Memory B cell (primary cell): ENCODE data around the gene GTF3C5.
"Not testable (repeated sequence)": the region's sequence is repeated elsewhere in the genome, so short reads cannot be mapped to it uniquely, and the experiment has no call there.

ENCODE experiments used
- ATAC-seq: fragments of 150-1000 bp; cut with Tn5 transposase; 2 replicates; pipeline ENCODE4 v1.10.0; 2021; ENCODE audit warnings: low read depth, mild to moderate bottlenecking, moderate library complexity
- DNase-seq, 2 donors: peaks; one replicate each; pipeline ENCODE4 v3.0.0; 2022; ENCODE audit warnings: low spot score in 2 of 2
- H3K27ac Mint-ChIP-seq: one replicate; pipeline ENCODE4 v1.8.0; 2022; ENCODE audit warnings: mild to moderate bottlenecking, moderate library complexity, mixed read lengths
- H3K27me3 Mint-ChIP-seq: one replicate; pipeline ENCODE4 v1.8.0; 2022; ENCODE audit warnings: mixed read lengths
- H3K36me3 Mint-ChIP-seq: one replicate; pipeline ENCODE4 v1.8.0; 2022; ENCODE audit warnings: mild to moderate bottlenecking, mixed read lengths
- H3K4me1 Mint-ChIP-seq: one replicate; pipeline ENCODE4 v1.8.0; 2022; ENCODE audit warnings: mixed read lengths
- H3K4me3 Mint-ChIP-seq: one replicate; pipeline ENCODE4 v1.8.0; 2022; ENCODE audit warnings: mild to moderate bottlenecking, moderate library complexity, mixed read lengths
- H3K9me3 Mint-ChIP-seq: one replicate; pipeline ENCODE4 v1.8.0; 2022; ENCODE audit warnings: mixed read lengths

GTF3C5 gene

DNA sequence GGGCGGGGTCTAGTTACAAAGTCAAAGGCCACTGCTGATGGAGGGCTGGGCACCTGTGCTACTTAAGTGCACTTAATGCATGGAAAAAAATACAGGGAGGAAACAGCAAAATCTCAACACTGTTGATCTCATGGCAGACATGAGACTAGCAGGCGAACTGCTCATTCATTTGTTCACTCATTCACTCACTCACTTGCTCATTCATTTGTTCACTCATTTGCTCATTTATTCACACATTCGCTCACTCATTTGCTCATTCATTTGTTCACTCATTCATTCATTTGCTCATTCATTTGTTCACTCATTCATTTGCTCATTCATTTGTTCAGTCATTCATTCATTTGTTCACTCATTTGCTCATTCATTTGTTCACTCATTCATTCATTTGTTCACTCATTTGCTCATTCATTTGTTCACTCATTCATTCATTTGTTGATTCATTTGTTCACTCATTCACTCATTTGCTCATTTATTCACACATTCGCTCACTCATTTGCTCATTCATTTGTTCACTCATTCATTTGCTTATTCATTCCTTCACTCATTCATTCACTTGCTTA, 40.7 kb upstream of the GTF3C5 start:
- DNase-seq, H3K9me3 Mint-ChIP-seq: not testable (repeated sequence)
- peaks cover 38% of the 10 kb centered on the region for H3K27me3 Mint-ChIP-seq

DNA sequence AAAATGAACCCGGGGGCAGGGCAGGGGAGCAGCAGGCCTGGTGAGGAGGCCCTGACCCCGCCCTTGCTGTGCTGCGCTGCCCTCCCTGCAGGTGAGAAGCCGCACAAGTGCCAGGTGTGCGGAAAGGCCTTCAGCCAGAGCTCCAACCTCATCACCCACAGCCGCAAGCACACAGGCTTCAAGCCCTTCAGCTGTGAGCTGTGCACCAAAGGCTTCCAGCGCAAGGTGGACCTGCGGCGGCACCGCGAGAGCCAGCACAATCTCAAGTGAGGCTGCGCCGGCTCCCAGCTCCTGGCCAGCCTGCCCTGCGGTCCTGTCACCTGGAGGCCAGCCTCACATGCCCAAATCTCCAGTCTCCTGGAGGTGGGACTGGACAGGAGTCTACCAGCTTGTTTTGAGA, 40.0 kb upstream of the GTF3C5 start:
- Mint-ChIP-seq H3K27ac (no peak overlapping the region), H3K9me3 (peaks cover 2% of the 10 kb centered on the region), H3K27me3 (peaks cover 37% of the 10 kb centered on the region), H3K36me3 (no peaks in the 10 kb centered on the region), H3K4me1 (peaks cover 11% of the 10 kb centered on the region), H3K4me3 (no peak overlapping the region)
- ATAC-seq (no peak), DNase-seq (no peak)

More for the DNA sequence above, 40.7 kb upstream of the GTF3C5 start:
- not testable (repeated sequence) for H3K36me3 Mint-ChIP-seq, H3K4me3 Mint-ChIP-seq, H3K27ac Mint-ChIP-seq
- ATAC-seq = peak; percentile 65
- peaks cover 11% of the 10 kb centered on the region for H3K4me1 Mint-ChIP-seq

DNA sequence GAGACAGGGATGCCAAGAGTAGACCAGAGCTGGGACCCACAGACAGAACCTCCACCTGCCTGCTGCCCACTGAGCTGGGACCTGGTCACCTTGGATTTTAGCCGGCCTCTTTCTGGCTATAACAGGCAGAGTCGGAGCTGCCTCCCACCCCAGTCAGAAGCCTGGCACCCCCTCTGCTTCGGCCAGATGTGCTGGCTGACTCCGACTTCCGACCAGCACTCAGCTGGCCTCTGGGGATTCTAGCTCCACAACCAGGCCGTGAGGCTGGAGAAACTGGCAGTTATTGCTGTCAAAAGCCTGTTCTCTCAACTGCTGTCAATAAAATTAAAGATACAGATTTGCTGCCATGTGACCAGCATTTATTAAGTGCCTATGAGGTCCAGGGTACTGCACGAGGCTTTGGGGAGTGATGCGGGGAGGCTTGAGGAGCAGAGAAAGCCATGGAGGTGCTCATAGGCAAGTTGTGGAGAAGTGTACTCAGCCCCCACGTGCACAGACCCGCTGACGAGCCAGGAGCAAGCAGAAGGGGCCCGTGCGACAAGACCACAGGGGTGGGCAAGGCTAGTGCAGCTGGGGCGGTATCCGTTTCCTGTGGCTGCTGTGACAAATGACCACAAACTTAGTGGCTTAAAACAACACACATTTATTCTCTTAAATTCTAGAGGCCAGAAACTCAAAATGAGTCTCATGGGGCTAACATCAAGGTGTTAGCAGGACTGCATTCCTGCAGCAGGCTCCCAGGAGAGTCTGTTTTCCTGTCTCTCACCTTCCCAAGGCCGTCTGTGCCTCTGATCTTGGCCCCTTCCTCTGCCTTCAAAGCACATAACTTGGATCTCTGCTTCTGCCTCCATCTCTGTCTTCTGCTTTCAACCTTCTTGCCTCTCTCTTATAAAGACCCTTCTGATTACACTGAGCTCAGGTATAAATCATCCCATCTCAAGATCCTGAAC, 39.2 kb upstream of the GTF3C5 start:
- ATAC-seq (peak; percentile 18), DNase-seq (no peak)
- Mint-ChIP-seq H3K4me3 (no peak overlapping the region), H3K9me3 (peaks cover 2% of the 10 kb centered on the region), H3K27me3 (peaks cover 35% of the 10 kb centered on the region), H3K4me1 (peaks cover 11% of the 10 kb centered on the region), H3K27ac (no peak overlapping the region), H3K36me3 (no peaks in the 10 kb centered on the region)

DNA sequence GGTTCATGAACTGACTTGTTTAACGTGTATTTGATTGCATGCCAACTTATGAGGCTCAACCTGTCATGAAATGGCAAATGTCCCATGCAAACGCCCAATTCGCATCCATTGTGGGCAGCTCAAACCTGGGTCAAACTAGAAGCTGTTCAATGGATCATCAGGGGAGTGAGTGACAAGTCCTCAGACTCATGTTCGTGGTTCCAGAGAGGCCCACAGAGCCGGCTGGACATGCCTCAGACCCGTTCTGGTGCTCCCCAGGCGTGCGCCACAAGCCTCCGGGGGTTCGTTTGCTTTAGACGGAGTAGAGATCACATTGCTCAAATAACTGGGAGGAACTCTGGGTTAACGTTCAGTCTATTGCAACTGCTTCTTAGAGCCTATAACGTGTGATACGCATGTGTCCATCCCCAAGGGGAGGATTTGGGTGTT, 37.3 kb upstream of the GTF3C5 start:
- H3K4me3 Mint-ChIP-seq = no peak overlapping the region
- H3K27ac Mint-ChIP-seq = no peak overlapping the region
- H3K4me1 Mint-ChIP-seq = peaks cover 11% of the 10 kb centered on the region
- DNase-seq (no peak), ATAC-seq (no peak)
- no peaks in the 10 kb centered on the region for H3K36me3 Mint-ChIP-seq
- H3K27me3 Mint-ChIP-seq = peaks cover 31% of the 10 kb centered on the region
- H3K9me3 Mint-ChIP-seq = peaks cover 2% of the 10 kb centered on the region

DNA sequence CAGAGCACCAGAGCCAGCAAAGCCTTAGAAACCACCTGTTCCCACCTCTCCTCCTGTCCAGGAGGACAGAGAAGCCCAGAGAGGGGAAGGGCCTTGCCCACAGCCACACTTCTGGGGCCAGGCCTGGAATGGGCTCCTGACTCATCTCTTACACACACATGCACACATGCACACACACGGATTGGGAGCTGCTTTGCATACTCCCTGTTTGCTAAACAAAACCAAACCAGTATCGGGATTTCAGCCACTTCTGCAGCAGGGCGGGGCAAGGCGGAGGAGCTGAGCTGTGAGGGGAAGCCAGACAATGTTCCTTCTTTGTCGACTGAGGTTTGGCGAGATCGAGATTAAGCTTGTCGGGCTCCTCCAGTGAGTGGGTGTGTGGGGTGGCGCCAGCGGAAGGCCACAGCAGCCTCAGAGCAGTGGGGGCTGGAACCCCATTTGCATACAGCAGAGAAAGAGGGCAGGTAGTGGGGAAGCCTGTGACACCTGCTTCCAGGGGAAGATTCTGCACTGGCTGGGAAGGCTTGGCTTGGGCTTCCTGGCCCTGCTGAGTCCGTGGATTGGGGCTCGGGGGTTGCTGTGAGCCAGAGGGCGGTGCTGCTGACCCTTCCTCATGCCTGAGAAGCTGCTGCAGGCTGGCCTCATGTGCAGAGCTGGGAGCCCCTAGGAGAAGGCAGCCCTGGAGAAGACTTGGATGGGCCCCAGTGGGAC, 36.2 kb upstream of the GTF3C5 start:
- Mint-ChIP-seq H3K9me3 (peaks cover 2% of the 10 kb centered on the region), H3K4me3 (no peak overlapping the region), H3K27ac (no peak overlapping the region), H3K4me1 (peaks cover 11% of the 10 kb centered on the region), H3K36me3 (no peaks in the 10 kb centered on the region), H3K27me3 (peaks cover 31% of the 10 kb centered on the region)
- ATAC-seq (peak; percentile 66), DNase-seq (no peak)

DNA sequence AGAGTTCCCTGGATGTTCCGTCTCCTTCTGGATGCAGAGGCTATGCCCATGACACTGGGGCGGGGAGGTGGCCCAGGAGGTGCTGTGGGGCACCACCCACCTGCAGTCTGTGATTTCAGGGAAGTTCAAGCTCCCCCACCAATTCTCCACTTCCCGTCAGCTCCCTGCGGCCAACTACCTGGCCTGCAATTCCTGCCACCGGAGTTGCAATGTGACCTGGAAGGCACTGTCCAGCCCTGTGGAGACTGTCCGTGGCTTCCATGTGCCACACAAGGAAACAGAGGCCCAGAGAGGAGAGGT, 35.7 kb upstream of the GTF3C5 start:
- H3K4me3 Mint-ChIP-seq = no peak overlapping the region
- H3K9me3 Mint-ChIP-seq = peaks cover 2% of the 10 kb centered on the region
- peaks cover 11% of the 10 kb centered on the region for H3K4me1 Mint-ChIP-seq
- H3K27ac Mint-ChIP-seq = no peak overlapping the region
- H3K27me3 Mint-ChIP-seq = peaks cover 31% of the 10 kb centered on the region
- no peak for DNase-seq
- no peak for ATAC-seq
- H3K36me3 Mint-ChIP-seq = no peaks in the 10 kb centered on the region

DNA sequence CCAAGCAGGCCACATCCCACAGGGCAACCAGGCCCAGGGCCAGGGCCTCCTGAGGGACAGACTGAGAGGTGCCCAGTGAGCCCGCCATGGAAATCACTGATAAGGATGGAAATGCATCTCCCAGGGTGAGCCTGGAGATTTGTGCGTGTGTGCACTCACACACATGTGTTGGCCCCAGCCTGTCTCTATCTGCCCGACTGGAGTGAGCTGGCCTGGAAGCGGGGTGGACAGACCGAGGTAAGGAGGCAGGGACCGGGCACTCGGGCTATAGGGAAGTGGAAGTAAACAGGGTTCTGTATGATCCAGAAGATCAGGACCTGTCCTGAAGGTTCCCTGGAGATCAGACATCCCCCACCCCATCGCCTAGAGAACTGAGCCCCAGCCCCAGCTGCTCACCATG, 34.9 kb upstream of the GTF3C5 start:
- ATAC-seq (no peak), DNase-seq (no peak)
- H3K4me3 Mint-ChIP-seq = no peak overlapping the region
- peaks cover 11% of the 10 kb centered on the region for H3K4me1 Mint-ChIP-seq
- no peaks in the 10 kb centered on the region for H3K9me3 Mint-ChIP-seq
- H3K27ac Mint-ChIP-seq = no peak overlapping the region
- H3K36me3 Mint-ChIP-seq = no peaks in the 10 kb centered on the region
- peaks cover 29% of the 10 kb centered on the region for H3K27me3 Mint-ChIP-seq

DNA sequence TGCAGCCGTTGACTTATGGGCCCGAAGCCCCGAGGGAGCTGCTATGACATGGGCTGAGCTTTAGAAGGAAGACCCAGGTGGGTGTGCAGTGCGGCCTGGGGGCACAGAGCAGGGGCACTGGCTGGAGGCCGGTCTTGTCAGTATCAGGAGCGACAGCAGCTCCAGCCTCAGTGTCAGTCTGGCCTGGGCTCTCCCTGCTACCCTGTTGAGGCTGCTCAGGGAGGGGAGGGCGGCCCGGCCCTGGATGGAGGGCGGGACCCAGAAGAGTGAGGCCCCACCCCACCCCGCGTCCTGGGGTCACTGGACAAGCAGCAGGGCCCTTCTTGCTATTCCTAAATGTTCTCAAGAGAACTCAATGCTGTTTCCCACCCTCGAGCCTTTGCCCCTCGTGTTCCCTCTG, 34.3 kb upstream of the GTF3C5 start:
- Mint-ChIP-seq H3K36me3 (no peaks in the 10 kb centered on the region), H3K4me1 (peaks cover 10% of the 10 kb centered on the region), H3K9me3 (no peaks in the 10 kb centered on the region), H3K27ac (no peak overlapping the region), H3K27me3 (peaks cover 27% of the 10 kb centered on the region), H3K4me3 (no peak overlapping the region)
- DNase-seq (no peak), ATAC-seq (no peak)

DNA sequence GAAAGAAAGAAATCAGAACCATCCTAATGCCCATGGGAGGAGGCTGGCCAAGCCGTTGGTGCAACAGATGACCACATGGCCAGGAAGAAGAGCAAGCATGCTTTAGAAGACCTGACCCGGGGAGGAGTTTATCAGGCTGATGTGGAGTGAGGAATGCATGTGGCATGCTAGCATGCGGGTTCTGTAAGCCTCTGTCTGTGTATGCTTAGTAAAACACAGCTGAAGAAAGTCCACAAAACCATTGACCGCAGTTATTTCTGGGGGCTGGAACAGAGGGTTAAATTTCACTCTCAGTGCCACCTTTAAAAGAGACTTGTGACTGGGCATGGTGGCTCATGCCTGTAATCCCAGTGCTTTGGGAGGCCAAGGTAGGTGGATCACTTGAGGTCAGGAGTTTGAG, 33.2 kb upstream of the GTF3C5 start:
- Mint-ChIP-seq H3K9me3 (no peaks in the 10 kb centered on the region), H3K36me3 (no peaks in the 10 kb centered on the region), H3K4me3 (no peak overlapping the region), H3K4me1 (peaks cover 4% of the 10 kb centered on the region), H3K27me3 (peaks cover 24% of the 10 kb centered on the region), H3K27ac (no peak overlapping the region)
- DNase-seq = no peak
- ATAC-seq = no peak

DNA sequence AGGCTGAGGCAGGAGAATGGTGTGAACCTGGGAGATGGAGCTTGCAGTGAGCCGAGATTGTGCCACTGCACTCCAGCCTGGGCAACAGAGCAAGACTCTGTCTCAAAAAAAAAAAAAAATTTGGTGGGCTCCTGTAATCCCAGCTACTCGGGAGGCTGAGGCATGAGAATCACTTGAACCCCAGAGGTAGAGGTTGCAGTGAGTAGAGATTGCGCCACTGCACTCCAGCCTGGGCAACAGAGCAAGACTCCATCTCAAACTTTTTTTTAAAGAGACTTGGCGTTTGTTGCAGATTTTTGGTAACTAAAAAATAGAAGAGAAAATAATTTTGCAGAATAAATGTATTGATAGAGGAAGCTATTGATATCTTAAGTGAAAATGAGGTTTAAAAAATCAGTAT, 32.6 kb upstream of the GTF3C5 start:
- H3K9me3 Mint-ChIP-seq, H3K4me3 Mint-ChIP-seq, H3K27ac Mint-ChIP-seq, DNase-seq, H3K36me3 Mint-ChIP-seq, H3K4me1 Mint-ChIP-seq, ATAC-seq: not testable (repeated sequence)
- peaks cover 19% of the 10 kb centered on the region for H3K27me3 Mint-ChIP-seq

DNA sequence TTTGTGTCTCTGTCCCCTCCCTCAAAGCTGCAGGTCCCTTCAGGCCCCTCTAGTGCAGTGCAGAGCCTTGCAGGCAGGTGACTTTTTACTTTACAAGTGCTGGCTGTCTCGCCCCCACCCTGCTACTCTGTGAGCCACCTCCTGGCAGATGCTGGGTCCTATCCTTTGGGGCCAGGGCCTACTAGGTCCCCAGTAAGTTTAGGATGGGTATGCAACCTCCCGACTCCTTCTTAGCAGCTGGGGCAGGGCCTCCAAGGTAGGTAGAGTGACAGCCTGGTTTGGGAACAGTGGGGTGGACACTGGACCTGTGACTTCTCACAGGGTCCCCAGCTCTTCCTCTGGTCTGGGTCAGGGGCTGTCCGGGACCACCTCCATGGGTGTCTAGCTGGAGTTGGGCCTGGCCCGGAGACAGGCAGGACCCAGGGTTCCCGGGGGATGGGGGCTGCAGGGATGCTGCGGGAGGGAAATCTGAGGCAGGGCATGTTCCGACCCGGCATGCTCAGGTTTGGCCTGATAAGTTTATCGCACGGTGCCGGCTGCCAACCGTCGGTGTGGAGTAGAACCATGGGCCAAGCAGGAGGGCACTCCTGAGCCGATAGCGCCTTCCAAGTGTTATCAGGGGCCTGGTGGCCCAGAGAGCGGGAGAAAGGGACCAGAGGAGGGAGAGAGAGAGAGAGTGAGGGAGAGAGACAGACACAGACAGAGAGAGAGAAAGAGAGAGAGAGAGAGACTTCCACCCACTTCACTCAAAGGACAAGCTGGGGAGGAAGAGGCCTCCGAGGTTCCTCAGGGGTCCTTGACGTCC, 31.8 kb upstream of the GTF3C5 start:
- Mint-ChIP-seq H3K4me1 (peaks cover 4% of the 10 kb centered on the region), H3K4me3 (no peak overlapping the region), H3K27me3 (peaks cover 22% of the 10 kb centered on the region), H3K36me3 (no peaks in the 10 kb centered on the region), H3K9me3 (no peaks in the 10 kb centered on the region), H3K27ac (no peak overlapping the region)
- DNase-seq (no peak), ATAC-seq (no peak)

DNA sequence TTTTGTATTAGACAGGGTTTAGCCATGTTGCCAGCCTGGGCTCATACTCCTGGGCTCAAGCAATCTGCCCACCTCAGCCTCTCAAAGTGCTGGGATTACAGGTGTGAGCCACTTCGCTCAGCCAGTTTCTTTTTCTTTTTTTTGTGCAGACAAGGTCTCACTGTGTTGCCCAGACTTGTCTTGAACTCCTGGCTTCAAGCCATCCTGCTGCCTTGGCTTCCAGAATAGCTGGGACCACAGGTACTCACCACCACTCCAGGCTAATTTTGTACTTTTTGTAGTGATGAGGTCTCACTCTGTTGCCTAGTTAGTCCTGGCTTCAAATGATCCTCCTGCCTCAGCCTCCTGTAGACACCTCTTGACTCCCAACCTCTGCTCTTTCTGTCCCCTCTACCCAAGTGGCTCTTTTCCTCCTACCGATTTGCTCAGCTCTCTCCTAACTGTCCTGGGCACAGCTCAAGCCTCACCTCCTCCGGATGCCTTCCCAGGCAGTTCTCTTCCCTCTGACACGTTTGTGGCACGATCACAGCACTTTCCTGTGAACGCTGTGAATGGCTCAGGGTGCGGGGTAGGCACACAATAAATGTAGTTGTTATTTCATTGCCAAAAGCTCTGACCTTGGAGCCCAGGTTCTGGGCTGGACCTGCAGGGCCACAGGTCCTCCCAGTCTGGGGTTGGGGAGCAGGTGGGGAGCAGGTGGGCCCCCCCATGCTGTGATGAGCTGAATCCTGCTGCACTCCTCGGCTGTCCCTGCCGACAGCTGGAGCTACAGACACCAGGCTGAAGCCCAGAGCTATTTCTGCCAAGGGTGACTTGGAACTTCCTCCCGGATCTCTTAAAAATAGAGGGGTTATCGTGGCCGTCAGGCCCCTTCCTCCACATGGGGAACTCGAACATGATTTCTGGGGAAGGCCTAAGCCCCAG, 28.4 kb upstream of the GTF3C5 start:
- Mint-ChIP-seq H3K27ac (no peak overlapping the region), H3K36me3 (no peaks in the 10 kb centered on the region), H3K4me3 (no peak overlapping the region), H3K27me3 (peaks cover 36% of the 10 kb centered on the region), H3K9me3 (peaks cover 4% of the 10 kb centered on the region), H3K4me1 (no peaks in the 10 kb centered on the region)
- no peak for DNase-seq
- no peak for ATAC-seq

DNA sequence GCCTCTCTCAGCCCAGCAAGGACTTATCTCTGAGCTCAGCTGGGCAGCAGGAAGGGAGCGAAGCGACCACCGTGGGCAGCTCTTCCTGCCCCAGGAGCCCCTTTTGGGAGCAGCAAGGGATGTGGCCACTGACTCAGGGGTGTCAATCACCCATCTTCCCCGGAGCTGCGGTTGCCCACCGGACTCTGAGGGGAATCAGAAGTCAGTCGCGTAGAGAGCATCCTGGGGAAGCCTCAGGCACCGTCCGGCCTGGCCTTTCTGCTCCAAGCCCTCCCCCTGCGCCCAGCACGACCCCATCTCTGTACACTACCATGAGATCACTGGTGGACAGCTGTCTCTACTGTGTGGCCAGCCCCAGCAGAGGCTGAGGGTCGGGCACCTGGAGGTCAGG, 27.7 kb upstream of the GTF3C5 start:
- H3K9me3 Mint-ChIP-seq = peaks cover 4% of the 10 kb centered on the region
- DNase-seq (no peak), ATAC-seq (no peak)
- no peaks in the 10 kb centered on the region for H3K36me3 Mint-ChIP-seq
- peaks cover 37% of the 10 kb centered on the region for H3K27me3 Mint-ChIP-seq
- no peak overlapping the region for H3K27ac Mint-ChIP-seq
- H3K4me1 Mint-ChIP-seq = no peaks in the 10 kb centered on the region
- no peak overlapping the region for H3K4me3 Mint-ChIP-seq
